GM12864 (cell line): Measurements from ENCODE around the gene DIS3L2.
"Not testable (repeated sequence)": the region's sequence is repeated elsewhere in the genome, so short reads cannot be mapped to it uniquely, and the experiment has no call there.

Experiments used
- DNase-seq: peaks from one replicate; pipeline ENCODE4 v3.0.0-alpha.2; 2011; ENCODE audit warnings: low read depth
- H3K4me3 ChIP-seq: 2 replicates; pipeline ENCODE4 v1.5.1; 2011; ENCODE audit warnings: mild to moderate bottlenecking, low read depth, low read length, control low read depth
- TF ChIP-seq, protein P1 (sequence below): IDR thresholded peaks from 2 replicates; pipeline ENCODE4 v1.5.1; 2011; ENCODE audit warnings: low read depth, mild to moderate bottlenecking, moderate library complexity, low read length, control low read depth, inconsistent platforms; ENCODE audit errors: missing control alignments

DIS3L2 gene

DNA sequence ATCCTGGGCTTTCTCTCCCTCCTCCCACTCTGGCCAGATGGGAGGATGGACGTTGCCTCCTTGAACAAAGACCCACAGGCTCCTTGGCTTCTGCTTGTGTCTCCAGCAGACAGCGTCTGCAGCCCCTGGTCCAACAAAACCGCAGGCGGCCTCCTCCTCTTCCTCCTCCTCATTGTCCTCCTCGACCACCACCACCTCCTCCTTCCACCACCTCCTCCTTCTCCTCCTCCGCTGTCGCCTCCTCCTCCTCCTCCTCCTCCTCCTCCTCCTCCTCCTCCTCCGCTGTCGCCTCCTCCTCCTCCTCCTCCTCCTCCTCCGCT, 371.4 kb downstream of the DIS3L2 start:
- TF ChIP-seq, protein P1, sequence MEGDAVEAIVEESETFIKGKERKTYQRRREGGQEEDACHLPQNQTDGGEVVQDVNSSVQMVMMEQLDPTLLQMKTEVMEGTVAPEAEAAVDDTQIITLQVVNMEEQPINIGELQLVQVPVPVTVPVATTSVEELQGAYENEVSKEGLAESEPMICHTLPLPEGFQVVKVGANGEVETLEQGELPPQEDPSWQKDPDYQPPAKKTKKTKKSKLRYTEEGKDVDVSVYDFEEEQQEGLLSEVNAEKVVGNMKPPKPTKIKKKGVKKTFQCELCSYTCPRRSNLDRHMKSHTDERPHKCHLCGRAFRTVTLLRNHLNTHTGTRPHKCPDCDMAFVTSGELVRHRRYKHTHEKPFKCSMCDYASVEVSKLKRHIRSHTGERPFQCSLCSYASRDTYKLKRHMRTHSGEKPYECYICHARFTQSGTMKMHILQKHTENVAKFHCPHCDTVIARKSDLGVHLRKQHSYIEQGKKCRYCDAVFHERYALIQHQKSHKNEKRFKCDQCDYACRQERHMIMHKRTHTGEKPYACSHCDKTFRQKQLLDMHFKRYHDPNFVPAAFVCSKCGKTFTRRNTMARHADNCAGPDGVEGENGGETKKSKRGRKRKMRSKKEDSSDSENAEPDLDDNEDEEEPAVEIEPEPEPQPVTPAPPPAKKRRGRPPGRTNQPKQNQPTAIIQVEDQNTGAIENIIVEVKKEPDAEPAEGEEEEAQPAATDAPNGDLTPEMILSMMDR: no peak
- no peak overlapping the region for H3K4me3 ChIP-seq
- no peak for DNase-seq

DNA sequence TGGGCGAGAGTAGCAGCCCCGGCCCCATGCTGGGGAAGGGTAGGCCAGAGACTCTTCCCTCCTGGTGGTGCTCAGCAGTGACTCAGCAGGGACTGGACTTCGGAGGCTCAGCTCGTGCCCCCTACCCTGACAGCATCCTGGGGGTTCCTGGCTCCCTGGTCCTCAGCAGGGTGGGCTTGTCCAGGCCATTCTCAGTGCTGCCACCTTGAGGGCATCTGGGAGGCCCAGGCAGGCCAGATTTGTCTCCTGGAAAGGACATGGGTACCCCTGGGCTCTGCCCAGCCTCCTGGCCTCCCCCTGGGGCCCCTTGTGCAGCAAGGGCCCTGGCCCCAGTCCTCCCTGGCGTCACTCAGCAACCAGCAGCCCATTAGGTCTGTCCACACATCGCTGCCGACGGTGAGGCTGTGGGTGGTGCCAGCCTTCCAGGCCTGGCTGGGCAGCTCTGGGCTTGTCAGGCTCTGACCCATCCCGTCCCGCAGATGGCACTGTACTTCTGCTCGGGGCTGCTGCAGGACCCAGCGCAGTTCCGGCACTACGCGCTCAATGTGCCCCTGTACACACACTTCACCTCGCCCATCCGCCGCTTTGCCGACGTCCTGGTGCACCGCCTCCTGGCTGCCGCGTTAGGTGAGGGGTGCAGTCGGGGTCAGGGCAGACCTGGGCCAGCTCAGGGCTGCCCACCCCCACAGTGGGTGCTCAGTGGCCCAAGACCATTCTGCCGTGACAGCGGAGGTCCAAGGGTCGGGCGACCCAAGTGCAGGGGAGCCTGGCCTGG, 372.0 kb downstream of the DIS3L2 start:
- no peak overlapping the region for H3K4me3 ChIP-seq
- no peak for DNase-seq
- TF ChIP-seq, protein P1: peak; percentile 50

DNA sequence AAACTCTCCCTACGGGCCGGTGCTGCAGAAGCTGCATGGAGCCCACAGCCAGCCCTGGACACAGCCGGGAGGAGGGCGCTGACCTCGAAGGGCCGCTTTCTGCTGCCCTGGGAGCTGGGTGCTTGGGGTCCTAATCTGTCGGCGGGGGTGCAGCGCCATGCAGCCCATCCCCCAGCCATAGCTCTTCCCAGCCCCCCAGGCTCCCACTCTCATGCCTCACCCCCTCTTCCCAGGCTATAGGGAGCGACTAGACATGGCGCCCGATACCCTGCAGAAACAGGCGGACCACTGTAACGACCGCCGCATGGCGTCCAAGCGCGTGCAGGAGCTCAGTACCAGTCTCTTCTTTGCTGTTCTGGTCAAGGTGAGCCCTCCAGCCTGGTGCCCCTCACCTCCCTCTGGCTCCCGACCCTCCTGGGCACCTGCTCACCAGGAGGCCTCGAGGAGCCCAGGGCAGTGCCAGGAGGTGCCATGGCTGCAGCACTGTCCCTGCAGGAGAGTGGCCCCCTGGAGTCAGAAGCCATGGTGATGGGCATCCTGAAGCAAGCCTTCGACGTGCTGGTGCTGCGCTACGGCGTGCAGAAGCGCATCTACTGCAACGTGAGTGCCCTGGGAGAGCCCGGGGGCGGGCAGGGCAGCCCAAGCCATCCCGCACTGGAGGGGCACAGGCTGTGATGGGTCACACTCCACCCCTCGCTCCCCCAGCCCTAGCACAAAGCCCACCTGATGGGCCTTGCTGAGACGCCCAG, 372.8 kb downstream of the DIS3L2 start:
- DNase-seq, H3K4me3 ChIP-seq: not testable (repeated sequence)

DNA sequence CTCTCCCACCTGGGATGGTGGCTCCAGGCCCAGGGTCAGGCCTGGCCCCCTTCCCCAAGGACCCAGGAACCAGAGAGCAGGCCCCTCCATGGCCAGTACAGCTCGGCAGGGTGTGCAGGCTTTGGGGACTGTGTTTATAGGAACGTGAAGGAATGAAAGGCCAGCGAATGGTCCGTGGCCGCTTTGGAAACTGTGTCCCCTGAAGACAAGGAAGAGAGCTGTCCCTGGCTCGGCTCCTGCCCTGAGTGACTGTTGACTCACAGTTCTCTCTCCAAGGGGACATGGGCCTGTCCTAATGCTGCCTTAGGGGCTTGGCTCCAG, 373.3 kb downstream of the DIS3L2 start:
- H3K4me3 ChIP-seq, DNase-seq: not testable (repeated sequence)

DNA sequence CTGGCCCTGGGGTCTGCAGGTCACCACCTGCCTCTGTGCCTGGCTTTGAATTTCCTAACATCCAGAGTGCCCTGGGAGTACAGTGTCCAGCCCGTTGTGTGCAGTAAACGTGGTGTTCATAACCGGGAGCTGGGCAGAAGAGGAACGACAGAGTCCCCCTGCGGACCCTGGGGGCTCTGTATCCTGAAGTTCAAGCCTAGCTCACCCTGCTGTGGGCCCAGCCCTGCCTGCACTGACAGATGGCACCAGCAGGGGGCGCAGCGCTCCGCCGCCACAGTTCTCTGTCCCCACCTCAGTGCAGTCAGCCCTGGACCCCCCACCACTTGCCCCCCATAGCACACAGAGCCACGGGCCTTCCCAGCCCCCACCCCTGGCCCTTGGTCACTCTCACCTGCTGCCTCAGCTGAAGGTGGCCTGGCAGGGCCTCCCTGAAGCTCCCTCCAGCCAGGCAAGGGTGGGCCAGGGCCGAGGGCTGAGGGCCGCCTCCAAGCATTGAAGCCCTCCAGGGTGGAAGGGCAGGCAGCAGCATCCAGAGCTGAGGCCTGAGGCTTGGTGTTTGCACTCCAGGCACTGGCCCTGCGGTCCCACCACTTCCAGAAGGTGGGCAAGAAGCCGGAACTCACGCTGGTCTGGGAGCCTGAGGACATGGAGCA, 373.8 kb downstream of the DIS3L2 start:
- TF ChIP-seq, protein P1: peak; percentile 60
- not testable (repeated sequence) for H3K4me3 ChIP-seq, DNase-seq

DNA sequence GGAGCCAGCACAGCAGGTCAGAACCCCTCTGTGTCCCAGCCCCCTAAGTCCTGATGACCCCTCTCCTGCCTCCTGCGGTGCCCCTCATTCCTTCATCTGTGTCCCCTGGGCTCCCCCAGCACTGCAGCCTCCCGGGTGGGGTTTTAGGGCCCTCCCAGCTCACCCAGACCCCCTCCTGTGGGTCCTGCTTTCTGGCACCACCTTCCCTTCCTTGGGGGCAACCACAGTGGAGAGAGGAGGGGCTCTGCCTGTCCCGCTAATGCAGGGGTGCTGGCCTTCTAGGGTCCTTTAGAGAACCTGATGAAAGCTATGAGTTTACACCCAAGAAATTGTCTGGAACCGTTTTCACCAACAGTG, 374.3 kb downstream of the DIS3L2 start:
- no peak overlapping the region for H3K4me3 ChIP-seq
- TF ChIP-seq, protein P1: no peak
- DNase-seq: no peak

DNA sequence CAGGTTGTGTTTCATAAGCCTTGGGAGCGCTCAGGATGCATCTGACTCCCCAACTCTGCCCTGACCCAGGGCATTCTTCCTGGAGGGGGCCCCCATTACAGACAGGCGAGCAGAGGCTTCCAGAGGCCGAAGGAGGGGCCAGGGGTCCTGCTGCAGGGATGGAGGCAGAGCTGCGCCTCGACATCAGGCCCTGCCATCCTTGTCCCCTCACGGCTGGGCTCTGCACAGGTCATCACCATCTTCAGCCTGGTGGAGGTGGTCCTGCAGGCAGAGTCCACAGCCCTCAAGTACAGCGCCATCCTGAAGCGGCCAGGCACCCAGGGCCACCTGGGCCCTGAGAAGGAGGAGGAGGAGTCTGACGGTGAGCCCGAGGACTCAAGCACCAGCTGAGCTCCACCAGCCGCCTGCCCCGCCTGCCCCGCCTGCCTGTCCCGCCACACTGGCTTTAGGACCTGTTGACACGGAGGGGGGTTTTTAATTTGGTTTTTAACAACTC, 374.8 kb downstream of the DIS3L2 start:
- H3K4me3 ChIP-seq: no peak overlapping the region
- TF ChIP-seq, protein P1: no peak
- no peak for DNase-seq
